ENCODE data around the gene CIRBP.

DNA sequence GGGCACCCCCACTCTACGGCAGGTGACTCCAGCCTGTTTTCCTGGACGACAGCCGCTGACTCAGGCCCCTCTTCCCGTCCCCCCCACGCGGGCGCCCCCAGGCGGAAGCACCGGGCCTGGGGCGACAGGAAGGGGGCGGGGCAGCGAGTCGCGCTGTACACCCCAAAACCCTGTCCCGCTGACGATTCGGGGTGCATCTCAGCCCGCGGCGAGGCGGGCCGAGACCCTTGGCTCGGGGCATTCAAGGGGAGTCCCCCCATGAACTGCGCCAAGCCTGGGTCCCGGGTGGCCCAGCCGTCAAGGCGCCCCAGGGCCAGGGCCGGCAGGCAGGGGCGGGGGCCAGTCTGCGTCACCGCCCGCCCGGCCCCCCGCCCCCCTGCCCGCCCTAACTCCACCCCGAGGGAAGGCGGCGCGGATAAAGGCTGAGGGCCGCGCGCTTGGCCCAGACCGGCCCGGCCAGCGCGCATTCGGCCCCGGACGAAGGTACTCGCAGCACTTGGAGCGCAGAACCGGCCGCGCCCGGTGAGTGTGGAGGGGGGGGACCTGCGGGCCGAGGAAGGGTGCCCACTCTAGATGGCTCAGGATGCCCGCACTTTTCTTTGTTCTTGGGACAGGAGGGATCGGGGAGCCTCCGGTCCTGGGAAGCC, 20.9 kb upstream of the CIRBP start, which contains the start of gene MIDN:
- no peak for TF ChIP-seq EZH2phosphoT487 (IDR thresholded peaks at IDR 0.05; ENCODE audit: borderline replicate concordance, low read length)
- TF ChIP-seq EZH2 (IDR thresholded peaks at IDR 0.05; ENCODE audit: low read length, unreplicated experiment): no peak
- TF ChIP-seq, protein P1, sequence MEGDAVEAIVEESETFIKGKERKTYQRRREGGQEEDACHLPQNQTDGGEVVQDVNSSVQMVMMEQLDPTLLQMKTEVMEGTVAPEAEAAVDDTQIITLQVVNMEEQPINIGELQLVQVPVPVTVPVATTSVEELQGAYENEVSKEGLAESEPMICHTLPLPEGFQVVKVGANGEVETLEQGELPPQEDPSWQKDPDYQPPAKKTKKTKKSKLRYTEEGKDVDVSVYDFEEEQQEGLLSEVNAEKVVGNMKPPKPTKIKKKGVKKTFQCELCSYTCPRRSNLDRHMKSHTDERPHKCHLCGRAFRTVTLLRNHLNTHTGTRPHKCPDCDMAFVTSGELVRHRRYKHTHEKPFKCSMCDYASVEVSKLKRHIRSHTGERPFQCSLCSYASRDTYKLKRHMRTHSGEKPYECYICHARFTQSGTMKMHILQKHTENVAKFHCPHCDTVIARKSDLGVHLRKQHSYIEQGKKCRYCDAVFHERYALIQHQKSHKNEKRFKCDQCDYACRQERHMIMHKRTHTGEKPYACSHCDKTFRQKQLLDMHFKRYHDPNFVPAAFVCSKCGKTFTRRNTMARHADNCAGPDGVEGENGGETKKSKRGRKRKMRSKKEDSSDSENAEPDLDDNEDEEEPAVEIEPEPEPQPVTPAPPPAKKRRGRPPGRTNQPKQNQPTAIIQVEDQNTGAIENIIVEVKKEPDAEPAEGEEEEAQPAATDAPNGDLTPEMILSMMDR (conservative IDR thresholded peaks at IDR 0.05; ENCODE audit: low read depth, low read length): peak; percentile 44
